Gastrocnemius medialis (tissue), 4 donors: ENCODE data around the gene KCNIP4.

Experiments
- CTCF ChIP-seq, 5 experiments: fragments of 450-650 bp in 3 of 5; fragments of 200-600 bp in 2 of 5; sonication (generic) in 2 of 5; IDR thresholded peaks in 4 of 5; conservative IDR thresholded peaks in 1 of 5; 1 replicate in 4 of 5; 2 replicates in 1 of 5; pipeline ENCODE4 v1.5.1; 2016 to 2019; ENCODE audit warnings: antibody characterized with exemption in 5 of 5, mild to moderate bottlenecking in 3 of 5, moderate library complexity in 3 of 5
- POLR2A ChIP-seq, 2 donors: fragments of 450-650 bp; IDR thresholded peaks; one replicate each; pipeline ENCODE4 v1.6.1; 2017; ENCODE audit warnings: antibody characterized with exemption in 2 of 2, mild to moderate bottlenecking in 2 of 2, moderate library complexity in 2 of 2

- TF ChIP-seq CTCF (IDR thresholded peaks at IDR 0.05 in 4 of 5, conservative IDR thresholded peaks at IDR 0.05 in 1 of 5) (no peak), POLR2A (IDR thresholded peaks at IDR 0.05) (no peak)
Observed at GRCh38 chr4:21046141-21046540, 902.4 kb downstream of the KCNIP4 start.
